Heart right ventricle (tissue), 16 donors: ENCODE data around the gene TMEM184C. TPM values are rescaled to one million over a fixed set of nuclear protein-coding genes. Genes with fewer than 3 reads are reported as not detected.

Experiments used
- ATAC-seq, 8 donors: fragments of 200-7000 bp; cut with Tn5 transposase; one replicate each; pipeline ENCODE4 v1.9.1; 2020; ENCODE audit warnings: mild to moderate bottlenecking in 8 of 8, moderate library complexity in 8 of 8, moderate number of reproducible peaks in 1 of 8
- DNase-seq, 2 donors: peaks; one replicate each; pipeline ENCODE4 v3.0.0-alpha.2; 2020
- H3K27ac ChIP-seq, 10 donors: fragments of 200-600 bp; sonication (generic) in 2 of 10; one replicate each; pipeline versions ENCODE4 v1.5.0 to v1.8.0; 2020 to 2022; ENCODE audit warnings: mild to moderate bottlenecking in 3 of 10
- H3K27me3 ChIP-seq, 7 donors: fragments of 200-600 bp; one replicate each; pipeline ENCODE4 v1.8.0; 2021 to 2022; ENCODE audit warnings: mild to moderate bottlenecking in 2 of 7
- H3K36me3 ChIP-seq, 9 donors: fragments of 200-600 bp; sonication (generic) in 1 of 9; one replicate each; pipeline versions ENCODE4 v1.5.0 to v1.8.0; 2020 to 2022; ENCODE audit warnings: mild to moderate bottlenecking in 2 of 9
- H3K4me1 ChIP-seq, 9 donors: fragments of 200-600 bp; sonication (generic) in 1 of 9; one replicate each; pipeline versions ENCODE4 v1.5.0 to v1.8.0; 2020 to 2022; ENCODE audit warnings: mild to moderate bottlenecking in 4 of 9
- H3K4me3 ChIP-seq, 10 donors: fragments of 200-600 bp; sonication (generic) in 2 of 10; one replicate each; pipeline versions ENCODE4 v1.5.0 to v1.8.0; 2020 to 2022; ENCODE audit warnings: mild to moderate bottlenecking in 7 of 10, moderate library complexity in 2 of 10
- H3K9me3 ChIP-seq, 11 donors: fragments of 200-600 bp in 10 of 11; sonication (generic) in 2 of 11; one replicate each; pipeline versions ENCODE4 v1.5.0 to v1.8.0; 2013 to 2022; ENCODE audit warnings: mild to moderate bottlenecking in 2 of 11, control low read depth in 1 of 11, moderate library complexity in 1 of 11
- WGBS, 2 donors: extraction: QIAGEN DNeasy Blood & Tissue Kit; methylation state at CpG; one replicate each; pipeline ENCODE4 v1.1.7; 2013; ENCODE audit warnings: inconsistent platforms in 1 of 2; 5-methylcytosine and 5-hydroxymethylcytosine counted together
- intact Hi-C, 10 donors: fragments of 100-400 bp; cut with DNase I; formaldehyde crosslinking; loops; one replicate each; pipeline versions ENCODE4 v1.11.1 to v1.14.2; 2022
- polyA plus RNA-seq, 2 donors: library from polyadenylated mRNA; stranded (reverse); fragments of 200-250 nt; gene quantifications; one replicate each; pipeline ENCODE4 v1.2.3, GENCODE V29; 2013
- total RNA-seq, 10 donors: library from RNA; stranded (reverse); fragmentation: NEBNext Ultra II Directional in 3 of 10; extraction: Animal tissue kit (Norgen Biotek cat#: 25700) in 3 of 10; gene quantifications; one replicate each; pipeline versions ENCODE4 v1.2.1 to v1.2.4, GENCODE V29; 2021 to 2023
- TF ChIP-seq, protein P1 (sequence below), 9 donors: fragments of 200-600 bp; sonication (generic) in 2 of 9; IDR thresholded peaks; one replicate each; pipeline versions ENCODE4 v1.5.0 to v1.8.0; 2021 to 2022; ENCODE audit warnings: antibody characterized with exemption in 9 of 9, mild to moderate bottlenecking in 5 of 9, moderate library complexity in 1 of 9
- donor health status: Arrhythmogenic right ventricular cardiomyopathy.
- donor health status: ischemic (EF 13 %, LVEDD 7.1; RV severe dilation, severe dysfunction).
- donor health status: healthy with polysubstance abuse.
- donor health status: DM: no; HTN: yes; CAD: no.
- donor health status: DM: no; HTN: no; CAD: no.
- donor health status: ischemic (EF 25% LVEDD 6.9; RV normal size, moderate dysfunction).
- donor health status: ischemic (EF 25% LVEDD 5.7; RV mildly dilated, moderate dysfunction).
- donor health status: healthy.
- donor health status: DM: yes; HTN: yes; CAD: no.
- donor health status: Ischemic cardiomyopathy.
- donor health status: ischemic (EF 35%, LVEDD 5.7; RV mildly dilated, moderate dysfunction).
- donor health status: nonischemic (EF 11% LVEDD 7.7; RV severe dilation, severe dysfunction).
- donor health status: DM: yes; HTN: yes; CAD: no.
- donor health status: PGD.
- donor health status: ischemic (EF 29% LVEDD 5.4; RV normal size, mild dysfunction).
- donor health status: nonischemic (EF 23%, LVEDD 6.1; RV moderate dilation, normal function).

Gene TMEM184C
- total and polyA plus RNA-seq, 12 donors, result 3.2 to 30.5 (median 21.1) TPM

DNA sequence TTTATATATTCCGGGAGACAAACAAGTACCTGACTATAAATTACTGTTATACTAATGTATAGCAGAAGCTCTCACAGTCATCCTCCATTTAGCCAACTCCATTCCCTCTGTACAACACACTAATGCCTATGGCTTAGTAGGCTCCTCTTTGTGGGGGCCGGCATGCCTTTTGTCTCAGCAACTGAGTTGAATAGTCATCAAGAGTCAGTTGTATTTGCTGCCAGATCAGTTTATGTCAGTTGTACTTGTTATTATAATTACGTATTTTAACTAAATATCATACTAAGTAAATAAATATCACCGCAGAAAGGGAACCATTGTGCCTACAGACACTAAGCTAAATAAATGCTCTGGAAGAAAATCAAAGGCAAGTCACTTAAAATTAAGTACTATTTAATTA, 56.9 kb downstream of the TMEM184C start:
- Histone ChIP-seq H3K4me3 (no peak overlapping the region), H3K36me3 (peaks cover 0 to 59% (median 0%) of the 10 kb centered on the region in 9 donors), H3K27ac (no peak overlapping the region), H3K27me3 (no peaks in the 10 kb centered on the region), H3K4me1 (peaks cover 0 to 13% (median 0%) of the 10 kb centered on the region in 9 donors), H3K9me3 (no peaks in the 10 kb centered on the region)
- TF ChIP-seq, protein P1, sequence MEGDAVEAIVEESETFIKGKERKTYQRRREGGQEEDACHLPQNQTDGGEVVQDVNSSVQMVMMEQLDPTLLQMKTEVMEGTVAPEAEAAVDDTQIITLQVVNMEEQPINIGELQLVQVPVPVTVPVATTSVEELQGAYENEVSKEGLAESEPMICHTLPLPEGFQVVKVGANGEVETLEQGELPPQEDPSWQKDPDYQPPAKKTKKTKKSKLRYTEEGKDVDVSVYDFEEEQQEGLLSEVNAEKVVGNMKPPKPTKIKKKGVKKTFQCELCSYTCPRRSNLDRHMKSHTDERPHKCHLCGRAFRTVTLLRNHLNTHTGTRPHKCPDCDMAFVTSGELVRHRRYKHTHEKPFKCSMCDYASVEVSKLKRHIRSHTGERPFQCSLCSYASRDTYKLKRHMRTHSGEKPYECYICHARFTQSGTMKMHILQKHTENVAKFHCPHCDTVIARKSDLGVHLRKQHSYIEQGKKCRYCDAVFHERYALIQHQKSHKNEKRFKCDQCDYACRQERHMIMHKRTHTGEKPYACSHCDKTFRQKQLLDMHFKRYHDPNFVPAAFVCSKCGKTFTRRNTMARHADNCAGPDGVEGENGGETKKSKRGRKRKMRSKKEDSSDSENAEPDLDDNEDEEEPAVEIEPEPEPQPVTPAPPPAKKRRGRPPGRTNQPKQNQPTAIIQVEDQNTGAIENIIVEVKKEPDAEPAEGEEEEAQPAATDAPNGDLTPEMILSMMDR (IDR thresholded peaks at IDR 0.05), result no peak
- DNase-seq (no peak), ATAC-seq (no peak)
- intact Hi-C loops, result no loop called here
- WGBS, 2 donors, result 94 to 95% methylated on average over 4 of the region's 4 CpGs

DNA sequence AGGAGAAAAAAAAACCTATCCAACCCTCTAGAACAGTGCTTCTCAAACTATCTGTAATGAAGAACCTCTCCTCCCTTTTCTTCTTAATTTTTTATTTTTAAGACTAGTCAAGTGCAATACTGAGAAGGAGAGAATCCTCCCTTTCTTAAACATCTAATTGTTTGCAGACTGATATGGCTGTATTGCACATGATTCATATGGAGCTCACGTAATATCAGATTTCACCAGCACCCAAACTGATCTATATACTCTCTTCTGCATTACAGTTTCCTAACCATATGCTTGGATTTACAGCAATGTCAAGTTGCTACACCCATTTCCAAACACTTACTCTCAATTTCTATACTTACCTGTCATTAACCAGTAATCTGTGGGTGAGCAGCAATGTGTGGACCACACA, 57.3 kb downstream of the TMEM184C start:
- DNase-seq, result no peak
- TF ChIP-seq, protein P1 (IDR thresholded peaks at IDR 0.05), result no peak
- Histone ChIP-seq H3K4me3 (no peak overlapping the region), H3K9me3 (no peaks in the 10 kb centered on the region), H3K36me3 (peaks cover 0 to 58% (median 0%) of the 10 kb centered on the region in 9 donors), H3K27ac (no peak overlapping the region), H3K4me1 (peaks cover 0 to 13% (median 0%) of the 10 kb centered on the region in 9 donors), H3K27me3 (no peaks in the 10 kb centered on the region)
- intact Hi-C loops, result no loop called here
- 98 to 100% methylated on average over 1 of the region's 1 CpG for WGBS, 2 donors
- no peak for ATAC-seq

- no peaks in the 10 kb centered on the region for H3K27me3 ChIP-seq
- 65 to 67% methylated on average over 5 of the region's 5 CpGs for WGBS, 2 donors
- no peaks in the 10 kb centered on the region for H3K9me3 ChIP-seq
- H3K4me3 ChIP-seq, result no peak overlapping the region
- peaks cover 0 to 33% (median 0%) of the 10 kb centered on the region in 9 donors for H3K36me3 ChIP-seq
- TF ChIP-seq, protein P1 (IDR thresholded peaks at IDR 0.05), result no peak
- ATAC-seq (no peak), DNase-seq (no peak)
- peak overlapping the region in 1 of 10 donors; percentile 9 for H3K27ac ChIP-seq
- H3K4me1 ChIP-seq, result peaks cover 0 to 23% (median 14%) of the 10 kb centered on the region in 9 donors
- intact Hi-C loops, result no loop called here
These were observed 60.9 kb downstream of the TMEM184C start for GRCh38 chr4:147678106-147678505.

DNA sequence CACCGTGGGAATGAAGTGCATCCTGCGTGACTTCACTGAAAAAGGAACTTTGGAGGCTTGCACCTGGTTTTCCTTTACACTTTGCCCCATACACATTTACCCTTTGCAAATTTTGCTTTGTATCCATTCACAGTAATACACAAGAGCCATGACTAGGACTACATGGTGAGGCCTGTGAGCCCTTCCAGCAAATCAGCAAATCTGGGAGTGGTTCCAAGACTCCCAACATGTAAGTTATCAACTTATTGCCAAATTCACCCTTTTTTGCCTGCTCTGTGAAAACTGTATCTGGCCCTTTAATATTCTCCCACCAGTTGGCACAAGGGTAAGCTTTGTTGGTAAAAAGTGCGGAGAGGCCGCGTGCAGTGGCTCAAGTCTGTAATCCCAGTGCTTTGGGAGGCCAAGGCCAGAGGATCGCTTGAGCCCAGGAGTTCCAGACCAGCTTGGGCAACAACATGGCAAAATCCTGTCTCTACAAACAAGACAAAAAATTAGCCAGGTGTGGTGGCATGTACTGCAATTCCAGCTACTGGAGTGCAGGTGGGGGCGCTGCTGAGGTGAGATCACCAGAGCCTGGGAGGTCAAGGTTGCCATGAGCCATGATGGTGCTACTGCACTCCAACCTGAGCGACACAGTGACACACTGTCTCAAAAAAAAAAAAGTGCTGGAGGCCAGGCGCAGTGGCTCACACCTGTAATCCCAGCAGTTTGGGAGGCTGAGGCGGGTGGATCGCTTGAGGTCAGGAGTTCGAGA, 61.8 kb downstream of the TMEM184C start:
- peak overlapping the region in 1 of 10 donors; percentile 32 for H3K27ac ChIP-seq
- no peak for ATAC-seq
- WGBS, 2 donors, result 92 to 94% methylated on average over 12 of the region's 12 CpGs

More for the DNA sequence above, 61.8 kb downstream of the TMEM184C start:
- intact Hi-C loops, result no loop called here
- no peak for DNase-seq
- TF ChIP-seq, protein P1 (IDR thresholded peaks at IDR 0.05), result no peak
- no peaks in the 10 kb centered on the region for H3K27me3 ChIP-seq
- no peak overlapping the region for H3K4me3 ChIP-seq
- H3K36me3 ChIP-seq, result peaks cover 0 to 29% (median 0%) of the 10 kb centered on the region in 9 donors
- no peaks in the 10 kb centered on the region for H3K9me3 ChIP-seq
- H3K4me1 ChIP-seq, result peaks cover 0 to 24% (median 16%) of the 10 kb centered on the region in 9 donors
